ENCODE results near the gene COL6A3. TPM values are rescaled to one million over a fixed set of nuclear protein-coding genes. Genes with fewer than 3 reads are reported as not detected.

The COL6A3 gene
- total RNA-seq, 4 donors from 2014 or later: 68.1 to 261 (median 75.6) TPM

DNA sequence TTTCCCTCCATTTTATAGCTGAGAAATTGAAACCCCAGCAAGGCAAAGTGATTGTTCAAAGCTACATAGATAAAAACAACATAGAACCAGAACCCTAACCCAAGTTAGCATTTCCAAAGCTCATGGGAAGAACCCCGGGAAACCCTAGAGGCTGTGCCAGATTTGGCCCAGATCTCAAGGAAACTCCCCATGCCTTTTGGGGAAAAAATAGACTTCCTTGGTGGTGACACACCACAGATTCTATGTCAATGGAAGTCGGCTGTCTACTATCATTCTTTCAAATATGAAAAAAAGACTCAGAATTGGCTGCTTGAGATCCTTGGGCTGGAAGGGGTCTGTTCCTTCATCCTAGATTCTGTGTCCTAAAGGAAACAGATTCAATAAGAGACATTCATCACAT lies 8.4 kb downstream of the COL6A3 start:
- intact Hi-C loops (cut with DNase I; ENCODE audit: low total_unique reads) (no loop called here), in situ Hi-C loops (cut with MboI; ENCODE audit: low pct_ligation_motif_present in 1 of 4, low pct_unique_long_range_greater_than_20kb in 1 of 4, low sequenced_read_pairs in 3 of 4) (loop anchor here in 2 of 4 donors (25.0 kb wide), 1 partner anchor 243 kb away; no protein-coding TSS in a partner anchor)
- 56 to 63% methylated on average over 2 of the region's 2 CpGs for WGBS, 2 donors (ENCODE audit: low coverage in 1 of 2)
- DNase-seq: no peak
- Histone ChIP-seq H3K36me3 (no peaks in the 10 kb centered on the region), H3K9me3 (no peaks in the 10 kb centered on the region), H3K4me1 (peaks cover 0 to 34% (median 4%) of the 10 kb centered on the region in 4 donors), H3K4me3 (no peak overlapping the region), H3K27me3 (peaks cover 13% of the 10 kb centered on the region), H3K27ac (peak overlapping the region; percentile 25 to 95 (median 56))
- TF ChIP-seq, protein P1, sequence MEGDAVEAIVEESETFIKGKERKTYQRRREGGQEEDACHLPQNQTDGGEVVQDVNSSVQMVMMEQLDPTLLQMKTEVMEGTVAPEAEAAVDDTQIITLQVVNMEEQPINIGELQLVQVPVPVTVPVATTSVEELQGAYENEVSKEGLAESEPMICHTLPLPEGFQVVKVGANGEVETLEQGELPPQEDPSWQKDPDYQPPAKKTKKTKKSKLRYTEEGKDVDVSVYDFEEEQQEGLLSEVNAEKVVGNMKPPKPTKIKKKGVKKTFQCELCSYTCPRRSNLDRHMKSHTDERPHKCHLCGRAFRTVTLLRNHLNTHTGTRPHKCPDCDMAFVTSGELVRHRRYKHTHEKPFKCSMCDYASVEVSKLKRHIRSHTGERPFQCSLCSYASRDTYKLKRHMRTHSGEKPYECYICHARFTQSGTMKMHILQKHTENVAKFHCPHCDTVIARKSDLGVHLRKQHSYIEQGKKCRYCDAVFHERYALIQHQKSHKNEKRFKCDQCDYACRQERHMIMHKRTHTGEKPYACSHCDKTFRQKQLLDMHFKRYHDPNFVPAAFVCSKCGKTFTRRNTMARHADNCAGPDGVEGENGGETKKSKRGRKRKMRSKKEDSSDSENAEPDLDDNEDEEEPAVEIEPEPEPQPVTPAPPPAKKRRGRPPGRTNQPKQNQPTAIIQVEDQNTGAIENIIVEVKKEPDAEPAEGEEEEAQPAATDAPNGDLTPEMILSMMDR (IDR thresholded peaks at IDR 0.05): no peak
- TF ChIP-seq POLR2A (IDR thresholded peaks at IDR 0.05): no peak
- no peak for TF ChIP-seq EP300 (IDR thresholded peaks at IDR 0.05; ENCODE audit: low read depth)
- no peak for TF ChIP-seq POLR2AphosphoS5 (IDR thresholded peaks at IDR 0.05)

DNA sequence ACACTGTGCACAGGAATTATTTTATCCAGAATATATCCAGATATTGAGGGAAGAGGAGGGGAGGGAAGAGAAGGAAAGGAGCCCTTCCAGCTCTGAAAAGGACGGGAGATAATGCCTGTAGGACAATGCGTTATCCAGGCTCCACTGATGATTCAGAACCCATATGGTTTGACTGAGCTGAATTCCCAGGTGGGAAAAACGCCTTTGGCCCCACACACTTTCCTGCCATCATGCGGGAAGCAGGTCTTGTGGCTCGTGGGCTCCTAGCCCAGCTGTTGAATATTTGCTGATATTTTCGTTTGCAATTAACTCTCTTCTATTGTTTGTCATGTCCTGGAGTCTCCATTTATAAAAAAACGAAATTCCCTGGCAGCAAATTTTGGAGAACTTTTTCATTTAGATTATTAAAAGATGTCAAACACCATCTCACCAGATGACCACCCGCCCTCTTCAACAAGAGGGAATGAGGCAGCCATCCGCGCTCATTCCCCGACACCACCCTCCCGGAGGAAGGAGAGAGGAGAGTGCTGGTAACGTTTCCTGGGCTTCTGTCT lies 8.9 kb downstream of the COL6A3 start:
- Histone ChIP-seq H3K4me1 (peaks cover 0 to 31% (median 5%) of the 10 kb centered on the region in 4 donors), H3K4me3 (no peak overlapping the region), H3K36me3 (no peaks in the 10 kb centered on the region), H3K27me3 (peaks cover 13% of the 10 kb centered on the region), H3K9me3 (no peaks in the 10 kb centered on the region), H3K27ac (peak overlapping the region; percentile 25 to 95 (median 56))
- 57 to 70% methylated on average over 4 to 13 of the region's 13 CpGs for WGBS, 2 donors (ENCODE audit: low coverage in 1 of 2)
- in situ Hi-C loops (cut with MboI; ENCODE audit: low pct_ligation_motif_present in 1 of 4, low pct_unique_long_range_greater_than_20kb in 1 of 4, low sequenced_read_pairs in 3 of 4): loop anchor here in 2 of 4 donors (25.0 kb wide), 1 partner anchor 243 kb away; no protein-coding TSS in a partner anchor
- intact Hi-C loops (cut with DNase I; ENCODE audit: low total_unique reads): no loop called here
- no peak for TF ChIP-seq POLR2A (IDR thresholded peaks at IDR 0.05)
- TF ChIP-seq, protein P1 (IDR thresholded peaks at IDR 0.05): no peak
- no peak for TF ChIP-seq EP300 (IDR thresholded peaks at IDR 0.05; ENCODE audit: low read depth)
- TF ChIP-seq POLR2AphosphoS5 (IDR thresholded peaks at IDR 0.05): no peak
- no peak for DNase-seq

DNA sequence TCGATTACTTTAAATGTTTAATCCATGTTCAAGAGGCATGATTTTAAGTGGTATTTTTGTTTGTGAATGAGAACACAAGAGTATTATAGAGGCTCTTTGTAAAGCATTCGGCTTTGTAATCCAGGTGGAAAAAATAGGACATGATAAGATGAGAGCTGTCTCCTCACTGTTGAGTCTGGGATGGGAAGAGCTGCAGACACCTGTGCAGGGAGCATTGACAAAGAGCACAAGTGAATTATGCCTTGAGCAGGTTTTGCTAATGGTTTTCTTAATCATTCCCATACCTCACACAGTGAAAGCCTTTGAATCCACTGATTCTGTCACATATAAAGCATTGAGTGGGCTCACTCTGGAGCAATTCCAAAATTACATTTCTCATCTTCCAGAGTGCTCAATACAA lies 9.6 kb downstream of the COL6A3 start:
- no peak for DNase-seq
- Histone ChIP-seq H3K4me1 (peaks cover 0 to 31% (median 5%) of the 10 kb centered on the region in 4 donors), H3K9me3 (no peaks in the 10 kb centered on the region), H3K36me3 (no peaks in the 10 kb centered on the region), H3K27ac (peak overlapping the region in 3 of 4 donors; percentile 27 to 95 (median 86)), H3K4me3 (no peak overlapping the region), H3K27me3 (peaks cover 13% of the 10 kb centered on the region)
- in situ Hi-C loops (cut with MboI; ENCODE audit: low pct_ligation_motif_present in 1 of 4, low pct_unique_long_range_greater_than_20kb in 1 of 4, low sequenced_read_pairs in 3 of 4) (loop anchor here in 2 of 4 donors (25.0 kb wide), 1 partner anchor 242 kb away; no protein-coding TSS in a partner anchor), intact Hi-C loops (cut with DNase I; ENCODE audit: low total_unique reads) (no loop called here)
- WGBS, 2 donors (ENCODE audit: low coverage in 1 of 2): 58 to 60% methylated on average over 2 of the region's 2 CpGs
- TF ChIP-seq POLR2A (IDR thresholded peaks at IDR 0.05) (no peak), POLR2AphosphoS5 (IDR thresholded peaks at IDR 0.05) (no peak), EP300 (IDR thresholded peaks at IDR 0.05; ENCODE audit: low read depth) (no peak)
- TF ChIP-seq, protein P1 (IDR thresholded peaks at IDR 0.05): no peak

DNA sequence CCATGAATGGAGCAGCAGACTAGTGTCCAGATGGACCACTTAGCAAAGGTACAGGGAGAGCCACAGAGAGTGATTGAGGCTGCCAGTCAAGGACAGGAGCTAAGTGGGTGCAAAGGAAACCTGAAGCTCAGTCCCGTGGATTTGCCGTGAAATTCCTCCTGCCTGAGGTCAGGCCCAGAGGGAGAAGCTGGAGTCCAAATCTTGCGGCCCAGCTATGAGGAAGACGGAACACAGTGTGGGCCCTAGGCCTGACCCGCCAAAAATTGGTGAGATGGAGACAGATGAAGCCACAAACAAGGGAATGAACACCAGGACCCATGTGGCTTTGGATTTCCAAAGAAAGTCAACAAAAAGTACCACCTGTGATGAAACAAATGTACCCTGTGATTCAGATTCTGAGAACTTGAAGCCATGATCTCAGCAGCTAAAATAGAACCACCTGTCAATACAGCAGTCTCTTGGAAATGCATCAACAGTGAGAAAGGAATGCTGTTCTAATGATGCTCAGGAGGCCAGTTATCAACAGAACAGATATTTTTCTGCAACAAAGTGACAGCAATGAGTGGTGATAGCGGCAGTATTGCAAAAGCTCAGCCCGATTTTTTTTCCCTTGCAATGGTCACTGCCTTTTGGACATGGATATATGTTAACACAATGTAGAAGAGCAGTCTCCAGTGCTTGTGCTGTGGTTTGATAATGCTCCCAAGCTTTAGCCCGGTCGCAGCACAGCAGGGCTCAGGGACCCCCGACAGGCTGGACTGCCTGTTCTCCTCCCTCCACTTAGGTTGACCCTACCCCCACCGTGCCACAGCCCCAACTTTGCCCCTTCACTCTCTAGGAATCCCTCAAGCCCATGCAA lies 10.7 kb downstream of the COL6A3 start:
- WGBS, 2 donors (ENCODE audit: low coverage in 1 of 2): 44 to 75% methylated on average over 2 to 11 of the region's 11 CpGs
- peaks cover 2 to 33% (median 4%) of the 10 kb centered on the region in 4 donors for H3K4me1 ChIP-seq
- peaks cover 8% of the 10 kb centered on the region for H3K27me3 ChIP-seq
- no peaks in the 10 kb centered on the region for H3K9me3 ChIP-seq
- intact Hi-C loops (cut with DNase I; ENCODE audit: low total_unique reads) (no loop called here), in situ Hi-C loops (cut with MboI; ENCODE audit: low pct_ligation_motif_present in 1 of 4, low pct_unique_long_range_greater_than_20kb in 1 of 4, low sequenced_read_pairs in 3 of 4) (loop anchor here in 2 of 4 donors (25.0 kb wide), 1 partner anchor 241 kb away; no protein-coding TSS in a partner anchor)
- H3K27ac ChIP-seq: peak overlapping the region; percentile 15 to 95 (median 61)
- no peaks in the 10 kb centered on the region for H3K36me3 ChIP-seq
- TF ChIP-seq POLR2A (IDR thresholded peaks at IDR 0.05) (no peak), EP300 (IDR thresholded peaks at IDR 0.05; ENCODE audit: low read depth) (no peak), POLR2AphosphoS5 (IDR thresholded peaks at IDR 0.05) (no peak)
- TF ChIP-seq, protein P1 (IDR thresholded peaks at IDR 0.05): no peak
- DNase-seq: no peak
- no peak overlapping the region for H3K4me3 ChIP-seq
